Measurements from ENCODE around the gene GALNT6.

GALNT6 gene

GRCh38 chr12:51391283-51392123 lies at the start of gene GALNT6:
Gene GALNT6 (minus strand): TSS chr12:51391406. CDS start chr12:51379781, 11,625 bp downstream.
- FAIRE-seq: no peak

GRCh38 chr12:51439330-51439729 lies 48.1 kb upstream of the GALNT6 start:
- FAIRE-seq: no peak

GRCh38 chr12:51437431-51437830 lies 46.2 kb upstream of the GALNT6 start:
- FAIRE-seq: no peak

- FAIRE-seq: no peak
Measured at GRCh38 chr12:51434305-51434704, 43.1 kb upstream of the GALNT6 start.

GRCh38 chr12:51432921-51433320 lies 41.7 kb upstream of the GALNT6 start:
- FAIRE-seq: no peak

- no peak for FAIRE-seq
Measured at GRCh38 chr12:51430196-51430895, 39.1 kb upstream of the GALNT6 start.

- FAIRE-seq: no peak
Measured at GRCh38 chr12:51429700-51430099, 38.5 kb upstream of the GALNT6 start.

GRCh38 chr12:51428256-51428655 lies 37.0 kb upstream of the GALNT6 start:
- FAIRE-seq: no peak

- no peak for FAIRE-seq
Measured at GRCh38 chr12:51424662-51425539, 33.7 kb upstream of the GALNT6 start, which contains the start of gene SLC4A8. Gene SLC4A8 (plus strand): TSS chr12:51424831. CDS start chr12:51424988, 157 bp downstream.

- FAIRE-seq: no peak
Measured at GRCh38 chr12:51424094-51424661, 33.0 kb upstream of the GALNT6 start.

- FAIRE-seq: no peak
Measured at GRCh38 chr12:51421266-51421884, 30.2 kb upstream of the GALNT6 start.

GRCh38 chr12:51419425-51420193 lies 28.4 kb upstream of the GALNT6 start:
- no peak for FAIRE-seq

GRCh38 chr12:51417826-51418225 lies 26.6 kb upstream of the GALNT6 start:
- FAIRE-seq: no peak

- FAIRE-seq: no peak
Measured at GRCh38 chr12:51415931-51416330, 24.7 kb upstream of the GALNT6 start.

GRCh38 chr12:51413791-51414190 lies 22.6 kb upstream of the GALNT6 start:
- no peak for FAIRE-seq

GRCh38 chr12:51413149-51413548 lies 21.9 kb upstream of the GALNT6 start:
- no peak for FAIRE-seq

- FAIRE-seq: no peak
Measured at GRCh38 chr12:51409846-51410245, 18.6 kb upstream of the GALNT6 start.

GRCh38 chr12:51407604-51408003 lies 16.4 kb upstream of the GALNT6 start:
- FAIRE-seq: no peak

- no peak for FAIRE-seq
Measured at GRCh38 chr12:51406859-51407258, 15.7 kb upstream of the GALNT6 start.

- FAIRE-seq: no peak
Measured at GRCh38 chr12:51406290-51406689, 15.1 kb upstream of the GALNT6 start.

GRCh38 chr12:51405801-51406207 lies 14.6 kb upstream of the GALNT6 start:
- FAIRE-seq: no peak
